Measurements from ENCODE around the gene WDR19.

Gene WDR19

DNA sequence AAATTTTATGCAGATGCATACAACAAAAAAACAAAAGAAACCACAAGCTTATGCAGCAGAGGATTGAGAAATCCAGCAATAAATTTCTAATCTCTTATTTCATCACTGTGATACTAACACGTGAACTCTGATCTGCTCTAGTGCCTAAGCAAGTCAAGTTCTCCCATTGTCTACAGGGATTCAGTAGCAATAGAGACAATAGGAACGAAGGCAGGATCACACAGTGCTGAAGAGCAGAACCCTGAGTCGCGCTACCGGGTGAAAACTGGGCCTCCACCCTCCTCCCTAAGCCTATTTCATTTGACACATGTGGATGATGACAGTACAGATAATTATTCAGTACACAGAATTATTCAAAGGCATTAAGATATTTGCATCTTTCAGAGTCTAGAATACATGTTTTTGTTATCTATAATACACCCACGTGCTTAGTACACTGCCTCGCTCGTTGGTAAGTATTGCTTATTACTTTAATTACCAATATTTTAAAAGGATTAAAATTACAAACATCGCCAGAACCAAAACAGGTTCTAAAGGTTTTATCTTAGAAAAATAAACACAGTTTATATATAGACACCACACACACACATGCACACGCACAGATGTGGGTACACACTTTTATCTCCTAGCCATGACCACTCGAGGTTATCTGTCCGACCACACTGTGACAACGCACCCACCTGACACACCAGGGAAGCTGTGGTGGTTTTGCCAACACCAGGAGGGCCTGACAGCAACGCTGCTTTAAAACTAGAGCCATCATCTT is 123.8 kb downstream of the WDR19 start:
- no peak for DNase-seq

GRCh38 chr4:39308611-39309010 is 126.3 kb downstream of the WDR19 start:
- no peak for DNase-seq

GRCh38 chr4:39312816-39313215 is 130.5 kb downstream of the WDR19 start:
- DNase-seq, result no peak

GRCh38 chr4:39319676-39320075 is 137.3 kb downstream of the WDR19 start:
- DNase-seq, result no peak

- DNase-seq, result no peak
These were observed 138.2 kb downstream of the WDR19 start for GRCh38 chr4:39320381-39321115.

DNA sequence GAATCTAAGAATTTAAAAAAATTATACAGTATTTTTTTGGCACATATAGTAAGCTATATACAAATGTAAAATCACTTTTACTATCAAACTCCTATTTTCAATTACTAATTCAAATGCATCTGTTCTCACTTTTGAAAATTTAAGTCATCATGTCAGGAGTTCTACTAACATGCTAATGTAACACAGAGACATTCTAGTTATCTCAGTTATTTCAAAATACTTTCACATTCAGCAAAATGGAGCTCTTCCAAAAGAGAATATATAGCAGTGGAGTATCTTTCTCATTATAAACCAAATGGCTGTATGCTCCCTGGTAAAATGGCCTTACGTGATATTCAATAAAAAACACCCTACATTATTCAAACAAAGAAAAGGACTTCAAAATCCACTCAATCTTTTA is 141.5 kb downstream of the WDR19 start:
- no peak for DNase-seq

DNA sequence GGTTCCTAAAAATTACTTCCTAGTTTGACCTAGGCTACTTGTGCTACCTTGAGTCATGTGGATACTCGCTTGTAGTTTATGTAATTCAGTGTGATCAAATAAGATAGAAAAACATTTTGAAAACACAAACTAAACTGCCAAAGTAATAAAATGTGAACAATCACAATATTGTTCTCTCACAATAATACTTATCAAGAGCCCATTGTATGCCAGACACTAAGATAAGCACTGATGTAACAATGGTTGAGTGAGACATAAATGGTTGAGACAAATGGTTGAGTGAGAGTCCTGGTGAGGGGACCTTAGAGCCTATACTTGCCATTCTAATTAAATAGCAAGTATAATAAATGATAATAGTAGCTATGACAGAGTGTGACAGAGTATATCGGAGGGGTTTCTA is 142.1 kb downstream of the WDR19 start:
- no peak for DNase-seq

- DNase-seq, result no peak
These were observed 142.7 kb downstream of the WDR19 start for GRCh38 chr4:39324897-39325613.

- DNase-seq, result no peak
These were observed 144.2 kb downstream of the WDR19 start for GRCh38 chr4:39326468-39326977.

DNA sequence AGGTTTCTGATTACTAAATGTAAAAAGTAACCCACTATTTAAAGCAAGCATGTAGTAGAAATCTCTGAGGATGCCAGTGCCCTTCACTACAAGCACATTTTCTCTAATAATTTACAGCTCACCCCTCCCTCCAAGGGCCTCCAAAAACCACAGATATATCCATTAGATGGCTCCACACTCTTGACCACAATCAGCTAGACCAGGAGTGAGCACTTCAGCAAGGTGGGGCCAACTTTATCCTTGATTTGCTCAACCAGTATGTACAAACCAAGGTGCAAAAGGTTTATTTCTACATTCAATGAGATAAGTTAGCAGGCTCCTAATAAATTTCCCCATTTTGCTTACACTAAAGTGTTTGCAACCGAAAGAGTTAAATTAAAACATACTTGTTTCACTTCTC is 148.0 kb downstream of the WDR19 start:
- DNase-seq, result no peak

- DNase-seq, result no peak
These were observed 148.9 kb downstream of the WDR19 start for GRCh38 chr4:39331191-39331590.

All from NK-92 treated with Interleukin-12 subunit alpha and Interleukin-12 subunit beta, amount 100 ng/mL, for 24 hours (cell line).